Measurements from ENCODE around the gene GNB1L. TPM values are rescaled to one million over a fixed set of nuclear protein-coding genes. Genes with fewer than 3 reads are reported as not detected.

Gene GNB1L
- total RNA-seq, 1 donor = 5.2 TPM

DNA sequence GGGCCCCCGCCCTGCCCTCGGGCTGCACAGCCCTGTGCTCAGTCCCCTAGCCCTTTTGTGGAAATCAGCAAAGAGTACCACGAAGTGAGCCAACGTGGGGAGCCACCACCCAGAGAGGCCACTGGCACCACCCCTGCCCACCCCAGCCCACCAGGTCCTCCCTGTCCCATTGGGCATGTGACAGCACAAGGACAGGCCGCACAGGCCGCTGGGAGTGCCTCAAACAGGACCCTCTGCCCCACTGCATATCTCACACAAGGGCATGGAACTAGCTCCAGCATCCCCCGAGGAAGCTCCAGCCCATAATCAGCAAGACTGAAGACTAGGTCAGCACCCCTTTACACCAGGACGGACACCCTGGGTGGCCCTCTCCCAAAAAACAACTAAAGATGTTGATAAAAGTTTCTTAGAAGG lies 29.7 kb downstream of the GNB1L start:
- no peak for TF ChIP-seq CTCF (IDR thresholded peaks at IDR 0.05; ENCODE audit: insufficient read depth, low read length)
- DNase-seq (ENCODE audit: low read depth) = no peak
- no peak overlapping the region for H3K4me3 ChIP-seq (ENCODE audit: low read depth, low read length)

- no peak for TF ChIP-seq CTCF (IDR thresholded peaks at IDR 0.05; ENCODE audit: insufficient read depth, low read length)
- H3K4me3 ChIP-seq (ENCODE audit: low read depth, low read length) = no peak overlapping the region
- DNase-seq (ENCODE audit: low read depth) = no peak
Observed at GRCh38 chr22:19824212-19824925, 30.3 kb downstream of the GNB1L start.

DNA sequence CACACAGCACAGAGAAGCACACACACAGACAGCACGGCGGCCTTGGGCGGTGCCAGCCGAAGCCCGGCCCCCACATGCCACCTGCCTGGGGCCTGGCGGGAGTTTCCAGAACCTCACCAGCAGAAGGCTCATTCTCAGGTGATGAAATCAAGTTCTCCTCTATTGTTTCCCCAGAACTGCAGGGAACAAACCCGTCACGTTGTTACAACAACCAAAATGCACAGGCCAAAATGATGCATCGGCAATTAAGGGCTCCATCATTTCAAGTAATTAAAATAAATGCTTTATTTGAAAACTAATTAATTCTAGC lies 30.8 kb downstream of the GNB1L start:
- TF ChIP-seq CTCF (IDR thresholded peaks at IDR 0.05; ENCODE audit: insufficient read depth, low read length) = no peak
- DNase-seq (ENCODE audit: low read depth) = no peak
- H3K4me3 ChIP-seq (ENCODE audit: low read depth, low read length) = no peak overlapping the region

DNA sequence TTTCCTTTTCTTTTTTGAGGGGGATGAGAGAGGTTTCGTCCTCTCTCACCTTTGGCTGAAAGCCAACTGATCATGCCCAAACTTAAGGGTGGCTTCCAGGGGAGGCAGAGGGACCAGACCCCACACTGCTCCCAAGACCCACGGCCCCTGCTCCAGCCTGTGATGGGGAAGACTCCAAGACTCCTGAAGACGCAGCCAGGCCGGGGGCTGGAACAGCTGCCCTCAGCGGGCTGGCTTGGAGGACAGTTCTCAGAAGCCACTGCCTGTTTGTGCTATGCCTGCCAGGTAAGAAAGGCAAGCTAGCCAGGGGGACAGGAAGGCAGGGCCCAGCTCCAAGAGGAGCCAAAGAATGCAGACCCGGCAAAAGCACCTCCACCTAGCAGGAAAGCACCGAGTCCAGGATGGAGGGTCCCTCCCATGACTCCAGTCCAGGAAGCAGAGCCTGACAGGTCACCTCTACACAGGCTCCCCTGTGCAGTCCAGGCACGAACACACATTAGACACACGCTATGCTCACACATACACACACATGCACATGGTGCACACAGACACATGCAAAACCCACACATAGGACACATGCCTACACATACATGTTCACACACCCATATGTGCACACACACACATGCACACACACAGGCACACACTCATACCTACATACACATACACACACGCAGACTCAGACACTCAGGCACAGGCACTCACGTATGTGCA lies 31.3 kb downstream of the GNB1L start:
- no peak for DNase-seq (ENCODE audit: low read depth)
- H3K4me3 ChIP-seq (ENCODE audit: low read depth, low read length) = no peak overlapping the region

DNA sequence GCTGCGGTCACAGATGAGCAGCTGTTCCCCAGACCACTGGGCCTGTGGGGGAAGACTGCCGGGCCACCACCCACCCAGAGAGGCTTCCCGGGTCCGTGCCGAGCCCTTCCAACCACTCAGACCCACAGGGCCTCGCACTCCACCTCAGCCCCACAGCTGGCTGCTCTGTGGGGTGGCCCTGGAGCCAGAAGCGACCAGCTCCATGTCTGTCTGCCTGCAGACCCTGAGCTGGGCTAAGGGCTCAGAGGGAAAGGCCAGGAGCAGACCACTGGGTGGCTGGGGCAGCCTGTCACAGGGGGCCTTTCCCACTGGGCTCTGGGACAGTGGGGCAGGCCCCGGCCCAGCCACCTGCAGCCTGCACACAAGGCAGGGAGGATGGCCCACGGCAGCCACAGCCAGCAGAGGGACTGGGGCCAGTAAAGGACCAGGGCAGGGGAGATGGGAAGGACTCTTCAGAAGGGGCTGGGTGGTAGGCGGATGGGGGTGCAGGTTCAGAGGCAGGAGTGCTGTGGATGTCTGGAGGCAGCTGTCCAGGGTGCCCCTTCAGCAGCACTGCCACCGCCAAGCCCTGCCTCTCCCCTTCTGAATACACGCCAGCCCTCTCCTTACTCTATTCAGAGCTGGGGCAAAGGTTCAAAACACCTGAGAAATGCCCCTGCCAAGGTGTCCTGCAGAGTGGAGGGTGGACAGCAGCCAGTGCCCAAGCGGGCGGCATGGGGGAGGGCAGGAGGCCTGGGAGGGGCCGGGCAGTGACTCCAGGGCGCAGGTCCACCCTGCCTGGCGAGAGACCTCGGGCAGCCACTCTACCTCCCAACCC lies 32.2 kb downstream of the GNB1L start:
- H3K4me3 ChIP-seq (ENCODE audit: low read depth, low read length) = no peak overlapping the region
- no peak for TF ChIP-seq CTCF (IDR thresholded peaks at IDR 0.05; ENCODE audit: insufficient read depth, low read length)
- no peak for DNase-seq (ENCODE audit: low read depth)

More for the DNA sequence above, 31.3 kb downstream of the GNB1L start:
- TF ChIP-seq CTCF (IDR thresholded peaks at IDR 0.05; ENCODE audit: insufficient read depth, low read length) = no peak

DNA sequence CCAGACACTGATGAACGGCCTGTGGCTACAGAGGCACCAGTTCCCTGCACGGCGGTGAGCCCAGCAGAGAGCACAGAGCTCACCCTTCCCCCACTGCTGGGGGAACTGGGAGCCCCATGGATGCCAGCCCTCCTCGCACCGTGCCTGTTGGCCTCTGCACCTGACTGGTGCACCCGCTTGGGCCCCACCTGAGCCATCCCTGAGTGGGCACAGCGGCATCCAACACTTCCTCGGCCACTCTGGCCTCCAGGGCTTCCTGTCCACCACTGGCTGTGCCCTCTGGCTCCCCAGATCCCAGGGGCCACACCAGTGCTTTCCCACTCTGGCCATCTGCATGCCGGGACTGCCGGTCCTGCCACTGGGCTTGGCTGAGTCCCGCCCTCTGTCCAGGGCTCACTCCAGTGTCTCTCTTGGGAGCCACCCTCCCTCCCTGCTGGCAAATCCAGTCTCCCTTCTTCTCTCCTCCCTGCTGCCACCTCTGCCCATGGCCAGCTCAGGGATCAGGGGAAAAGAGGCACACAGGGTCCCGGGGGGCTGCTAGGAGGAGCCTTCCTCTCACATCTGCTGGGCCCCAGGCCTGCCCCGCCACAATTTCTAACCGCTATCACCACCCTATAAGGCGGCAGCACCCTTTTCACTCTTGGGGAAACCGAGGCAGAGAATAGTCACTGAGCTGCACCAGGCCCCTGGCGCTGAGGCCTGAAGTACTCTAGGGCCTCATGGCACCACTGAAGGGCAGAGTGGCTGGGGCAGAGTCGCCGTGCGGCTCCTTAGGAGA lies 33.0 kb downstream of the GNB1L start:
- no peak for TF ChIP-seq CTCF (IDR thresholded peaks at IDR 0.05; ENCODE audit: insufficient read depth, low read length)
- no peak for DNase-seq (ENCODE audit: low read depth)
- H3K4me3 ChIP-seq (ENCODE audit: low read depth, low read length) = no peak overlapping the region
